Testis (tissue), 3 donors: ENCODE measurements around the gene SMG6. TPM values are rescaled to one million over a fixed set of nuclear protein-coding genes. Genes with fewer than 3 reads are reported as not detected.
"Not testable (repeated sequence)": the region's sequence is repeated elsewhere in the genome, so short reads cannot be mapped to it uniquely, and the experiment has no call there.

Experiments used
- DNase-seq: peaks from one replicate; pipeline ENCODE4 v3.0.0-alpha.2; 2019
- H3K27ac ChIP-seq, 2 donors: fragments of 200-600 bp; sonication (generic); one replicate each; pipeline ENCODE4 v1.5.1; 2019
- H3K27me3 ChIP-seq: fragments of 200-600 bp; sonication (generic); one replicate; pipeline ENCODE4 v1.5.1; 2019
- H3K36me3 ChIP-seq: fragments of 200-600 bp; sonication (generic); one replicate; pipeline ENCODE4 v1.5.1; 2017; ENCODE audit warnings: low read depth; ENCODE audit errors: missing control alignments
- H3K4me1 ChIP-seq: fragments of 200-600 bp; sonication (generic); one replicate; pipeline ENCODE4 v1.5.1; 2019
- H3K4me3 ChIP-seq, 2 donors: fragments of 200-600 bp; sonication (generic); one replicate each; pipeline ENCODE4 v1.5.1; 2017 to 2019
- H3K9me3 ChIP-seq: fragments of 200-600 bp; sonication (generic); one replicate; pipeline ENCODE4 v1.5.1; 2017
- POLR2A ChIP-seq: fragments of 450-650 bp; IDR thresholded peaks from one replicate; pipeline ENCODE4 v1.6.1; 2017; ENCODE audit warnings: antibody characterized with exemption, mild to moderate bottlenecking, moderate library complexity
- WGBS, 2 donors: methylation state at CpG; one replicate each; pipeline ENCODE4 v1.1.5; 2018; 5-methylcytosine and 5-hydroxymethylcytosine counted together
- intact Hi-C: fragments of 100-400 bp; cut with DNase I; formaldehyde crosslinking; loops from one replicate; pipeline ENCODE4 v1.15.1; 2023; ENCODE audit warnings: low total_unique reads
- polyA plus RNA-seq: library from polyadenylated mRNA; stranded (reverse); fragments of 350-450 nt; fragmentation: Illumina TruSeq; extraction: RNeasy Lipid Tissue Mini Kit (QIAGEN cat#74804); gene quantifications from one replicate; pipeline ENCODE4 v1.2.3, GENCODE V29; 2014; ENCODE audit warnings: low read depth, low replicate concordance; ENCODE audit not compliant: insufficient read depth
- total RNA-seq, 2 donors: library from RNA; depleted of rRNA; stranded (reverse); fragments of >200 nt; gene quantifications; one replicate each; pipeline ENCODE4 v1.2.3, GENCODE V29; 2016
- TF ChIP-seq, protein P1 (sequence below), 3 experiments: fragments of 450-650 bp in 2 of 3; fragments of 200-600 bp in 1 of 3; sonication (generic) in 1 of 3; IDR thresholded peaks; one replicate each; pipeline ENCODE4 v1.5.1; 2016 to 2019; ENCODE audit warnings: antibody characterized with exemption in 3 of 3, mild to moderate bottlenecking in 2 of 3, moderate library complexity in 1 of 3

SMG6 gene
- total and polyA plus RNA-seq, 3 donors from 2014 or later: 68.7 to 86.5 (median 80.6) TPM

- peaks cover 52% of the 10 kb centered on the region for H3K4me1 ChIP-seq
- no peaks in the 10 kb centered on the region for H3K36me3 ChIP-seq
- H3K27me3 ChIP-seq: no peaks in the 10 kb centered on the region
- WGBS, 2 donors: 46 to 60% methylated on average over 1 of the region's 1 CpG
- DNase-seq: no peak
- no peak overlapping the region for H3K4me3 ChIP-seq
- intact Hi-C loops: loop anchor here (10.0 kb wide), 2 partner anchors 62 to 78 kb away; no protein-coding TSS in a partner anchor
- TF ChIP-seq POLR2A: no peak
- TF ChIP-seq, protein P1, sequence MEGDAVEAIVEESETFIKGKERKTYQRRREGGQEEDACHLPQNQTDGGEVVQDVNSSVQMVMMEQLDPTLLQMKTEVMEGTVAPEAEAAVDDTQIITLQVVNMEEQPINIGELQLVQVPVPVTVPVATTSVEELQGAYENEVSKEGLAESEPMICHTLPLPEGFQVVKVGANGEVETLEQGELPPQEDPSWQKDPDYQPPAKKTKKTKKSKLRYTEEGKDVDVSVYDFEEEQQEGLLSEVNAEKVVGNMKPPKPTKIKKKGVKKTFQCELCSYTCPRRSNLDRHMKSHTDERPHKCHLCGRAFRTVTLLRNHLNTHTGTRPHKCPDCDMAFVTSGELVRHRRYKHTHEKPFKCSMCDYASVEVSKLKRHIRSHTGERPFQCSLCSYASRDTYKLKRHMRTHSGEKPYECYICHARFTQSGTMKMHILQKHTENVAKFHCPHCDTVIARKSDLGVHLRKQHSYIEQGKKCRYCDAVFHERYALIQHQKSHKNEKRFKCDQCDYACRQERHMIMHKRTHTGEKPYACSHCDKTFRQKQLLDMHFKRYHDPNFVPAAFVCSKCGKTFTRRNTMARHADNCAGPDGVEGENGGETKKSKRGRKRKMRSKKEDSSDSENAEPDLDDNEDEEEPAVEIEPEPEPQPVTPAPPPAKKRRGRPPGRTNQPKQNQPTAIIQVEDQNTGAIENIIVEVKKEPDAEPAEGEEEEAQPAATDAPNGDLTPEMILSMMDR (IDR thresholded peaks at IDR 0.05): no peak
- H3K27ac ChIP-seq: no peak overlapping the region
- no peaks in the 10 kb centered on the region for H3K9me3 ChIP-seq
Observed at GRCh38 chr17:2172999-2173398, 130.6 kb downstream of the SMG6 start.

DNA sequence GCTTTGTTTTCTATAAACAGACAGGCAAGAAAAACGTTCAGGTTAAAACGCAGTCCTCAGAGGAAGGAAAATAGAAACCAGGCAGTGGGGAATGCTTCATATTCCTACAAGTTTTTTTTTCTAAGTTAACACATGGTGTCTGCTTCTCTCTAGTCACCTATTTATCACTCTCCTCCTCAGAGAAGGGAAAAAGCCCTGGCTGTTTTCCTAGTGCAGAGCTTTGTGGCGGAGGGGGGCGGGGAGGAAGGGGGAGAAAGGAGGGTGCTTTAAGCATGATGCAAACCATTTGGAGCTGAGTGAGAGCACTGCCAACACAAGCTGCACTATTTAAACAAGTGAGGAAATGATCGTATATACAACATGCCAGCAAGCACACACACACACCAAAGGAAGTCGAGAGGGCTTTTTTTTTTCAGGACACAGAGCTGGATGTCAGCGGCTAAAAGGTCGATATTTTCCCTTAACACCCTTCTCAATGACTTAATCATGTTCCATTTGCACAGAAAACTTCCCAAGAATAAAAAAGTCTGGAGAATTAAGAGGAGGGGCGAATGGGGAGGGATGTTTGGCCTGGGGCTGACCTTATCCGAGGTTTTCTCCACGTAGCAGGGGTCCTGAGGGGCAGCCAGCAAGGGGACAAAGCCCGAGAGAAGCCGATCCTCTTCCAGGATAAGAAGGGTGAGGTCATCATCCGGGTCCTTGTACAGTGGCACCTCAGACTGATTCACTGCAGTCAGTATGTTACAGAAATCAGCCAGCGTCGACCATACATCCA lies 131.3 kb downstream of the SMG6 start:
- no peaks in the 10 kb centered on the region for H3K9me3 ChIP-seq
- peaks cover 48% of the 10 kb centered on the region for H3K4me1 ChIP-seq
- no peaks in the 10 kb centered on the region for H3K36me3 ChIP-seq
- H3K27ac ChIP-seq: peak overlapping the region in 1 of 2 donors; percentile 59
- peak; percentile 61 for DNase-seq
- TF ChIP-seq POLR2A: no peak
- TF ChIP-seq, protein P1 (IDR thresholded peaks at IDR 0.05): no peak
- 34 to 35% methylated on average over 16 of the region's 16 CpGs for WGBS, 2 donors
- H3K27me3 ChIP-seq: no peaks in the 10 kb centered on the region
- intact Hi-C loops: loop anchor here (10.0 kb wide), 2 partner anchors 63 to 77 kb away; no protein-coding TSS in a partner anchor
- H3K4me3 ChIP-seq: no peak overlapping the region

- no peak for DNase-seq
- Histone ChIP-seq H3K4me3 (no peak overlapping the region), H3K27ac (peak overlapping the region in 1 of 2 donors; percentile 59), H3K4me1 (peaks cover 43% of the 10 kb centered on the region), H3K9me3 (no peaks in the 10 kb centered on the region), H3K27me3 (no peaks in the 10 kb centered on the region), H3K36me3 (no peaks in the 10 kb centered on the region)
- intact Hi-C loops: loop anchor here (10.0 kb wide), 2 partner anchors 63 to 77 kb away; no protein-coding TSS in a partner anchor
- TF ChIP-seq POLR2A: no peak
- TF ChIP-seq, protein P1 (IDR thresholded peaks at IDR 0.05): no peak
- 34 to 39% methylated on average over 6 of the region's 6 CpGs for WGBS, 2 donors
Observed at GRCh38 chr17:2171702-2172076, 131.9 kb downstream of the SMG6 start.

- 85 to 88% methylated on average over 9 of the region's 9 CpGs for WGBS, 2 donors
- no peaks in the 10 kb centered on the region for H3K36me3 ChIP-seq
- no peaks in the 10 kb centered on the region for H3K9me3 ChIP-seq
- no peak for TF ChIP-seq POLR2A
- TF ChIP-seq, protein P1 (IDR thresholded peaks at IDR 0.05): no peak
- peaks cover 33% of the 10 kb centered on the region for H3K4me1 ChIP-seq
- no peaks in the 10 kb centered on the region for H3K27me3 ChIP-seq
- intact Hi-C loops: loop anchor here (10.0 kb wide), 2 partner anchors 65 to 75 kb away; no protein-coding TSS in a partner anchor
- no peak overlapping the region for H3K27ac ChIP-seq
- H3K4me3 ChIP-seq: no peak overlapping the region
- no peak for DNase-seq
Observed at GRCh38 chr17:2170023-2170422, 133.6 kb downstream of the SMG6 start.

DNA sequence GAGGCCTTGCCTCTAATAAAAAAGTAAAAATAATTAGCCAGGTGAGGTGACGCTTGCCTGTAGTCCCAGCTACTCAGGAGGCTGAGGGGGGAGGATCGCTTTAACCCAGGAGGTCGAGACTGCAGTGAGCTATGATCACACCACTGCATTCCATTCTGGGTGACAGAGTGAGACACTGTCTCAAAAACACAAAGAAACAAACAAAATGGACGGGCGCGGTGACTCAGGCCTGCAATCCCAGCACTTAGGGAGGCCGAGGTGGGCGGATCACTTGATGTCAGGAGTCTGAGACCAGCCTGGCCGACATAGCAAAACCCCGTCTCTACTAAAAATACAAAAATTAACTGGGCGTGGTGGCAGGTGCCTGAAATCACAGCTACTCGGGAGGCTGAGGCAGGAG lies 137.9 kb downstream of the SMG6 start:
- DNase-seq, intact Hi-C loops, H3K4me1 ChIP-seq, H3K36me3 ChIP-seq, H3K27ac ChIP-seq, H3K4me3 ChIP-seq, H3K9me3 ChIP-seq, H3K27me3 ChIP-seq: not testable (repeated sequence)
- 92 to 94% methylated on average over 12 of the region's 12 CpGs for WGBS, 2 donors
